VCaP (cell line): ENCODE data around the gene TFPI2.

ENCODE experiments used
- H3K27ac ChIP-seq: fragments of 450-650 bp; 2 replicates; pipeline ENCODE4 v1.5.1; 2017
- CTCF ChIP-seq: fragments of 450-650 bp; conservative IDR thresholded peaks from 2 replicates; pipeline ENCODE4 v1.5.1; 2017; ENCODE audit warnings: mild to moderate bottlenecking, moderate library complexity

The TFPI2 gene

GRCh38 chr7:93838966-93839365, 51.6 kb downstream of the TFPI2 start:
- no peak overlapping the region for H3K27ac ChIP-seq
- TF ChIP-seq CTCF = no peak

GRCh38 chr7:93837245-93837644, 53.3 kb downstream of the TFPI2 start:
- TF ChIP-seq CTCF = no peak

DNA sequence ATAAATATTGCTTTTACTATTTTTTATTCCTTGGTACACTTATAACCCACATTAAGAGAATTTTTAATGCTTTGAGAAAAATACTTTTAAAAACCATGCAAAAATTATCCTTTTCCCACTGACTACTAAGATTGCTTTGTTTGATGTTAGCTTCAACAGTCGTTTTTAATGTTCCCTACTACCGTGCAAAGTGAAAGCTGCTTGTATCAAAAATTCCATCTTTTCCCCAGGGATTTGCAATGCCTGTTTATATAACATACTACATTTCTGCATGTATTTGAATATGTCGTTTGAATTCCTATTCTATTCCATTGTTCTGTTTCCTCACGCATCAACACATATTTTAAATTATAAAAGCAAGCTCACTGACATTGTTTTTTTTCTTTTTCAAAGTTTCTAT, 54.4 kb downstream of the TFPI2 start:
- no peak overlapping the region for H3K27ac ChIP-seq

More at GRCh38 chr7:93837245-93837644, 53.3 kb downstream of the TFPI2 start:
- H3K27ac ChIP-seq = no peak overlapping the region

DNA sequence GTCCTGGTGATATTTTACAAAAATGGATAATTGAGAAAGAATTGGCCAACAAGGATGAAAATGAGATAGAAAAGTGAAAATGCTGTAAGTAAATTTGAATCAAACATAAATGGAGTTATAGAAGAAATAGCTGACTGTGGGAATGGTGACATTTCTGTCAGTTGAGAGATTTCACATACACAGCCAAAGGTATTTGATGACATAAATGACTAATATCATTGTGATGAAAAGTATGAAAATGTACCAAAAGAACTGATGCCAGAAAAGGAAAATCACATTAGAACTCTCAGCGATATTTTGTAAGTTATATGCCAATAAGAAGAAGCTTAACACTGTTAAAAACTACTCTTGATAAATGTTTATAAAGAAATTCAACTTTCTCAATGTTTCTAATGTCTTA, 54.9 kb downstream of the TFPI2 start:
- no peak overlapping the region for H3K27ac ChIP-seq
- TF ChIP-seq CTCF = no peak

More for the DNA sequence above, 54.4 kb downstream of the TFPI2 start:
- TF ChIP-seq CTCF = no peak
